ENCODE data around the gene TMEM252. TPM values are rescaled to one million over a fixed set of nuclear protein-coding genes. Genes with fewer than 3 reads are reported as not detected.

TMEM252 gene
- total and polyA plus RNA-seq, 2 donors (not counting 1 experiment from before 2014, with no cell fraction given) = not detected

DNA sequence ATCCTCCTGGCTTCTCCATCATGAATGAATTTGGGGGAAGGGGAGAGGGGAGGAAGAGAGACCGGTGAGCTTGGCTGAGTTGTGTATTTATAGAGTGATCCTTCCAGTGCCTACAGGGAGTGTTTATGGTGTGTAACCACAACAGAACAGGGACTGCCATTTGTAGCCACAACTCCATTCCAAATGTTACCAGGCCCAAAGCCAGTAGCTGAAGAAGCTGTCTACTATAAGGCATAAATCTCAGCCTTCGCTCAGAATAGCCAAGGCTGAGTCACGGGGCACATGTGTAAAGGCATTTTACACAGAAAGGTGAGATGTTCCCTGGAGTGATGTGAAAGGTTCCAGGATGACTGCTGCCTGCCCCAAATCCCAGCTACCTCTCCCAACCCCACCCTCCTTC is 2.5 kb downstream of the TMEM252 start:
- ChIA-PET CTCF (no interaction called here), POLR2A (no interaction called here)
- H3K27ac ChIP-seq (ENCODE audit: low read length in 2 of 2) = no peak overlapping the region
- intact Hi-C loops (cut with micrococcal nuclease) = no loop called here
- no peak overlapping the region for H2AFZ ChIP-seq (ENCODE audit: insufficient read depth, low read depth, low read length, poor library complexity, severe bottlenecking)
- WGBS (ENCODE audit: insufficient coverage) = 80% methylated on average over 1 of the region's 3 CpGs
- ATAC-seq (ENCODE audit: low read depth) (no peak), DNase-seq (no peak)
- H3K4me3 ChIP-seq (ENCODE audit: control extremely low read depth in 1 of 5, extremely low read depth in 1 of 5, insufficient read depth in 1 of 5, low read depth in 2 of 5, low read length in 4 of 5) = no peak overlapping the region
- Mint-ChIP-seq H3K9me3 (ENCODE audit: insufficient read depth) (no peaks in the 10 kb centered on the region), H3K27ac (no peak overlapping the region), H3K4me1 (peaks cover 5% of the 10 kb centered on the region), H3K4me3 (no peak overlapping the region), H3K27me3 (no peaks in the 10 kb centered on the region)
- H3K9me3 ChIP-seq (ENCODE audit: control extremely low read depth in 1 of 3, control insufficient read depth in 2 of 3, insufficient read depth in 1 of 3, low read length in 2 of 3) = no peaks in the 10 kb centered on the region
- no peaks in the 10 kb centered on the region for H3K36me3 ChIP-seq (replicated peaks in 1 of 2; ENCODE audit: control extremely low read depth in 1 of 2, control insufficient read depth in 1 of 2, extremely low read depth in 1 of 2, insufficient read depth in 2 of 2, low read length in 1 of 2)
- no peaks in the 10 kb centered on the region for H3K27me3 ChIP-seq (replicated peaks in 1 of 4; ENCODE audit: control extremely low read depth in 1 of 4, control insufficient read depth in 3 of 4, insufficient read depth in 4 of 4, low read length in 3 of 4)
- no peaks in the 10 kb centered on the region for H3K79me2 ChIP-seq (ENCODE audit: control insufficient read depth, insufficient read depth, low read length)
- H3K9ac ChIP-seq (ENCODE audit: low read length) = no peak overlapping the region
- H3K4me1 ChIP-seq (ENCODE audit: control insufficient read depth in 2 of 2, insufficient read depth in 2 of 2, low read length in 2 of 2) = no peaks in the 10 kb centered on the region
- no peak overlapping the region for H3K4me2 ChIP-seq (replicated peaks; ENCODE audit: low read depth, low read length, poor library complexity, severe bottlenecking)
- no peak for TF ChIP-seq EZH2 (IDR thresholded peaks at IDR 0.05; ENCODE audit: borderline replicate concordance, insufficient read depth, low read depth, low read length, poor library complexity, severe bottlenecking)
- TF ChIP-seq, protein P1, sequence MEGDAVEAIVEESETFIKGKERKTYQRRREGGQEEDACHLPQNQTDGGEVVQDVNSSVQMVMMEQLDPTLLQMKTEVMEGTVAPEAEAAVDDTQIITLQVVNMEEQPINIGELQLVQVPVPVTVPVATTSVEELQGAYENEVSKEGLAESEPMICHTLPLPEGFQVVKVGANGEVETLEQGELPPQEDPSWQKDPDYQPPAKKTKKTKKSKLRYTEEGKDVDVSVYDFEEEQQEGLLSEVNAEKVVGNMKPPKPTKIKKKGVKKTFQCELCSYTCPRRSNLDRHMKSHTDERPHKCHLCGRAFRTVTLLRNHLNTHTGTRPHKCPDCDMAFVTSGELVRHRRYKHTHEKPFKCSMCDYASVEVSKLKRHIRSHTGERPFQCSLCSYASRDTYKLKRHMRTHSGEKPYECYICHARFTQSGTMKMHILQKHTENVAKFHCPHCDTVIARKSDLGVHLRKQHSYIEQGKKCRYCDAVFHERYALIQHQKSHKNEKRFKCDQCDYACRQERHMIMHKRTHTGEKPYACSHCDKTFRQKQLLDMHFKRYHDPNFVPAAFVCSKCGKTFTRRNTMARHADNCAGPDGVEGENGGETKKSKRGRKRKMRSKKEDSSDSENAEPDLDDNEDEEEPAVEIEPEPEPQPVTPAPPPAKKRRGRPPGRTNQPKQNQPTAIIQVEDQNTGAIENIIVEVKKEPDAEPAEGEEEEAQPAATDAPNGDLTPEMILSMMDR (IDR thresholded peaks at IDR 0.05) = no peak
- no peaks in the 10 kb centered on the region for H4K20me1 ChIP-seq (ENCODE audit: control insufficient read depth, insufficient read depth, low read length, poor library complexity, severe bottlenecking)

GRCh38 chr9:68537616-68537880 is 3.1 kb downstream of the TMEM252 start:
- Histone ChIP-seq H3K9ac (ENCODE audit: low read length) (no peak overlapping the region), H4K20me1 (ENCODE audit: control insufficient read depth, insufficient read depth, low read length, poor library complexity, severe bottlenecking) (no peaks in the 10 kb centered on the region), H3K9me3 (ENCODE audit: control extremely low read depth in 1 of 3, control insufficient read depth in 2 of 3, insufficient read depth in 1 of 3, low read length in 2 of 3) (no peaks in the 10 kb centered on the region), H3K4me1 (ENCODE audit: control insufficient read depth in 2 of 2, insufficient read depth in 2 of 2, low read length in 2 of 2) (no peaks in the 10 kb centered on the region), H2AFZ (ENCODE audit: insufficient read depth, low read depth, low read length, poor library complexity, severe bottlenecking) (no peak overlapping the region), H3K27ac (ENCODE audit: low read length in 2 of 2) (no peak overlapping the region), H3K4me2 (replicated peaks; ENCODE audit: low read depth, low read length, poor library complexity, severe bottlenecking) (no peak overlapping the region), H3K4me3 (ENCODE audit: control extremely low read depth in 1 of 5, extremely low read depth in 1 of 5, insufficient read depth in 1 of 5, low read depth in 2 of 5, low read length in 4 of 5) (no peak overlapping the region), H3K27me3 (replicated peaks in 1 of 4; ENCODE audit: control extremely low read depth in 1 of 4, control insufficient read depth in 3 of 4, insufficient read depth in 4 of 4, low read length in 3 of 4) (no peaks in the 10 kb centered on the region), H3K36me3 (replicated peaks in 1 of 2; ENCODE audit: control extremely low read depth in 1 of 2, control insufficient read depth in 1 of 2, extremely low read depth in 1 of 2, insufficient read depth in 2 of 2, low read length in 1 of 2) (no peaks in the 10 kb centered on the region), H3K79me2 (ENCODE audit: control insufficient read depth, insufficient read depth, low read length) (no peaks in the 10 kb centered on the region)
- Mint-ChIP-seq H3K4me1 (peaks cover 5% of the 10 kb centered on the region), H3K27me3 (no peaks in the 10 kb centered on the region), H3K27ac (no peak overlapping the region), H3K4me3 (no peak overlapping the region), H3K9me3 (ENCODE audit: insufficient read depth) (no peaks in the 10 kb centered on the region)
- intact Hi-C loops (cut with micrococcal nuclease) = no loop called here
- ChIA-PET POLR2A (no interaction called here), CTCF (no interaction called here)
- no peak for DNase-seq
- TF ChIP-seq, protein P1 (IDR thresholded peaks at IDR 0.05) = no peak
- TF ChIP-seq EZH2 (IDR thresholded peaks at IDR 0.05; ENCODE audit: borderline replicate concordance, insufficient read depth, low read depth, low read length, poor library complexity, severe bottlenecking) = no peak
- no peak for ATAC-seq (ENCODE audit: low read depth)
- WGBS (ENCODE audit: insufficient coverage) = 100% methylated on average over 1 of the region's 1 CpG
